CD14-positive monocyte (primary cell): ENCODE results near the gene FOXO4. TPM values are rescaled to one million over a fixed set of nuclear protein-coding genes. Genes with fewer than 3 reads are reported as not detected.
A peak's percentile ranks its signal among the peaks of the same experiment; 100 is the strongest.

ENCODE experiments used
- DNase-seq, 3 donors: peaks; one replicate each; pipeline ENCODE4 v3.0.0-alpha.2; 2011 to 2022
- H2AFZ ChIP-seq: 2 replicates; pipeline ENCODE4 v1.6.0; 2012; ENCODE audit warnings: mild to moderate bottlenecking, low read depth, low read length, inconsistent platforms; ENCODE audit not compliant: insufficient read depth, poor library complexity, severe bottlenecking
- H3K27ac ChIP-seq, 2 donors: 1 replicate in 1 of 2; 2 replicates in 1 of 2; pipeline ENCODE4 v1.5.1; 2012 to 2013; ENCODE audit warnings: low read length in 2 of 2, control low read depth in 1 of 2, inconsistent platforms in 1 of 2, low read depth in 1 of 2, mild to moderate bottlenecking in 1 of 2
- H3K27me3 ChIP-seq, 2 donors: one replicate each; pipeline versions ENCODE4 v1.6.0 to v1.6.1; 2011 to 2013; ENCODE audit warnings: low read length in 2 of 2; ENCODE audit not compliant: control insufficient read depth in 2 of 2, insufficient read depth in 2 of 2
- H3K36me3 ChIP-seq, 2 donors: replicated peaks in 1 of 2; 1 replicate in 1 of 2; 2 replicates in 1 of 2; pipeline versions ENCODE4 v1.5.1 to v1.6.1; 2012 to 2013; ENCODE audit warnings: low read length in 2 of 2, control low read depth in 1 of 2, inconsistent platforms in 1 of 2, mild to moderate bottlenecking in 1 of 2; ENCODE audit not compliant: insufficient read depth in 2 of 2, control insufficient read depth in 1 of 2
- H3K4me1 ChIP-seq, 2 donors: 1 replicate in 1 of 2; 2 replicates in 1 of 2; pipeline versions ENCODE4 v1.5.1 to v1.6.1; 2012 to 2013; ENCODE audit warnings: low read length in 2 of 2, control low read depth in 1 of 2, inconsistent platforms in 1 of 2, mild to moderate bottlenecking in 1 of 2, moderate library complexity in 1 of 2; ENCODE audit not compliant: insufficient read depth in 2 of 2, control insufficient read depth in 1 of 2
- H3K4me2 ChIP-seq: replicated peaks from 2 replicates; pipeline ENCODE3; 2012; ENCODE audit warnings: low read length, moderate library complexity, mild to moderate bottlenecking; ENCODE audit not compliant: poor library complexity, severe bottlenecking; ENCODE audit errors: extremely low read depth
- H3K4me3 ChIP-seq, 3 experiments: fragments of 200-600 bp in 1 of 3; sonication (generic) in 1 of 3; replicated peaks in 1 of 3; 1 replicate in 2 of 3; 2 replicates in 1 of 3; pipeline ENCODE4 v1.5.1; 2011 to 2013; ENCODE audit warnings: low read length in 3 of 3, mild to moderate bottlenecking in 3 of 3, control low read depth in 2 of 3, low read depth in 2 of 3, inconsistent platforms in 1 of 3, moderate library complexity in 1 of 3
- H3K79me2 ChIP-seq: 2 replicates; pipeline ENCODE4 v1.6.0; 2012; ENCODE audit warnings: mild to moderate bottlenecking, control low read depth, inconsistent platforms, low read length, moderate library complexity; ENCODE audit not compliant: insufficient read depth
- H3K9ac ChIP-seq: 2 replicates; pipeline ENCODE4 v1.6.0; 2017; ENCODE audit warnings: low read length, mild to moderate bottlenecking; ENCODE audit not compliant: insufficient read depth, poor library complexity, severe bottlenecking
- H3K9me3 ChIP-seq, 2 donors: replicated peaks in 1 of 2; 1 replicate in 1 of 2; 2 replicates in 1 of 2; pipeline versions ENCODE4 v1.5.1 to v1.6.1; 2012 to 2013; ENCODE audit warnings: low read length in 2 of 2, control low read depth in 1 of 2; ENCODE audit not compliant: control insufficient read depth in 1 of 2, insufficient read depth in 1 of 2
- H4K20me1 ChIP-seq: 2 replicates; pipeline ENCODE4 v1.6.0; 2012; ENCODE audit warnings: mild to moderate bottlenecking, low read length, control low read depth, moderate library complexity; ENCODE audit not compliant: insufficient read depth
- H3K27ac Mint-ChIP-seq, 7 donors: one replicate each; pipeline ENCODE4 v1.8.0; 2020; ENCODE audit warnings: mild to moderate bottlenecking in 7 of 7, mixed read lengths in 7 of 7, moderate library complexity in 6 of 7, inconsistent platforms in 2 of 7
- H3K27me3 Mint-ChIP-seq, 3 donors: one replicate each; pipeline ENCODE4 v1.8.0; 2021 to 2022; ENCODE audit warnings: low read depth in 3 of 3, mild to moderate bottlenecking in 3 of 3, mixed read lengths in 3 of 3, moderate library complexity in 3 of 3, inconsistent platforms in 1 of 3
- H3K36me3 Mint-ChIP-seq, 2 donors: one replicate each; pipeline ENCODE4 v1.8.0; 2020; ENCODE audit warnings: mixed read lengths in 2 of 2, inconsistent platforms in 1 of 2, mild to moderate bottlenecking in 1 of 2
- H3K4me1 Mint-ChIP-seq: one replicate; pipeline ENCODE4 v1.8.0; 2020; ENCODE audit warnings: mild to moderate bottlenecking, mixed read lengths
- H3K4me3 Mint-ChIP-seq, 2 donors: one replicate each; pipeline ENCODE4 v1.8.0; 2020; ENCODE audit warnings: mild to moderate bottlenecking in 2 of 2, mixed read lengths in 2 of 2, moderate library complexity in 1 of 2
- H3K9me3 Mint-ChIP-seq, 7 donors: one replicate each; pipeline ENCODE4 v1.8.0; 2020 to 2022; ENCODE audit warnings: mixed read lengths in 7 of 7, mild to moderate bottlenecking in 6 of 7, moderate library complexity in 6 of 7, inconsistent platforms in 2 of 7
- CTCF ChIP-seq: fragments of 200-600 bp; IDR thresholded peaks from one replicate; pipeline ENCODE4 v1.8.0; 2022; ENCODE audit warnings: antibody characterized with exemption, mild to moderate bottlenecking
- WGBS: methylation state at CpG from one replicate; pipeline ENCODE4 v1.1.5; 2013; ENCODE audit warnings: missing lambda C conversion rate; ENCODE audit not compliant: insufficient coverage; 5-methylcytosine and 5-hydroxymethylcytosine counted together
- intact Hi-C, 2 donors: fragments of 100-400 bp; cut with micrococcal nuclease; formaldehyde crosslinking; loops; one replicate each; pipeline versions ENCODE4 v1.15.0 to v1.15.1; 2023
- polyA plus RNA-seq, 3 donors: library from polyadenylated mRNA; depleted of rRNA in 1 of 3; unstranded in 2 of 3; stranded (reverse) in 1 of 3; fragments of 300-500 nt in 2 of 3; fragments of >200 nt in 1 of 3; fragmentation: Illumina TruSeq in 2 of 3; gene quantifications; 1 replicate in 2 of 3; 2 replicates in 1 of 3; pipeline ENCODE4 v1.2.3, GENCODE V29; 2012 to 2021

FOXO4 gene
- polyA plus RNA-seq, 3 donors, result 1.4 to 9.2 (median 1.5) TPM

- H3K4me3 Mint-ChIP-seq, result no peak overlapping the region
- no peak overlapping the region for H2AFZ ChIP-seq
- peaks cover 5 to 7% of the 10 kb centered on the region in 2 donors for H3K36me3 ChIP-seq
- DNase-seq, result no peak
- H3K79me2 ChIP-seq, result no peaks in the 10 kb centered on the region
- peaks cover 0 to 19% (median 3%) of the 10 kb centered on the region in 3 donors for H3K27me3 Mint-ChIP-seq
- H3K27me3 ChIP-seq, result no peaks in the 10 kb centered on the region
- H3K4me1 Mint-ChIP-seq, result peaks cover 36% of the 10 kb centered on the region
- peak overlapping the region; percentile 4 for H3K9ac ChIP-seq
- no peak overlapping the region for H3K27ac Mint-ChIP-seq
- TF ChIP-seq CTCF, result no peak
- peaks cover 0 to 6% (median 0%) of the 10 kb centered on the region in 7 donors for H3K9me3 Mint-ChIP-seq
- no peak overlapping the region for H3K4me3 ChIP-seq
- no peaks in the 10 kb centered on the region for H3K9me3 ChIP-seq
- H3K4me1 ChIP-seq, result peaks cover 38 to 44% of the 10 kb centered on the region in 2 donors
- H3K4me2 ChIP-seq, result no peak overlapping the region
- WGBS, result 83% methylated on average over 3 of the region's 5 CpGs
- no peak overlapping the region for H3K27ac ChIP-seq
- H4K20me1 ChIP-seq, result no peaks in the 10 kb centered on the region
- H3K36me3 Mint-ChIP-seq, result peaks cover 13 to 18% of the 10 kb centered on the region in 2 donors
- intact Hi-C loops, result loop anchor here (1.0 to 10.0 kb wide), 3 partner anchors 29 to 83 kb away; no protein-coding TSS in a partner anchor
Observed at GRCh38 chrX:71098951-71099506, 3.4 kb downstream of the FOXO4 start.

GRCh38 chrX:71099736-71100135, 4.1 kb downstream of the FOXO4 start:
- H3K9ac ChIP-seq, result no peak overlapping the region
- intact Hi-C loops, result loop anchor here (5.0 to 10.0 kb wide), 2 partner anchors 75 to 83 kb away; no protein-coding TSS in a partner anchor
- peak overlapping the region in 1 of 7 donors; percentile 62 for H3K27ac Mint-ChIP-seq
- H3K27me3 Mint-ChIP-seq, result peaks cover 0 to 19% (median 2%) of the 10 kb centered on the region in 3 donors
- peaks cover 13 to 18% of the 10 kb centered on the region in 2 donors for H3K36me3 Mint-ChIP-seq
- peaks cover 0 to 6% (median 0%) of the 10 kb centered on the region in 7 donors for H3K9me3 Mint-ChIP-seq
- no peak overlapping the region for H3K4me3 Mint-ChIP-seq
- peaks cover 43% of the 10 kb centered on the region for H3K4me1 Mint-ChIP-seq
- no peak overlapping the region for H3K27ac ChIP-seq
- H3K79me2 ChIP-seq, result no peaks in the 10 kb centered on the region
- no peak overlapping the region for H2AFZ ChIP-seq
- H3K4me1 ChIP-seq, result peaks cover 46 to 51% of the 10 kb centered on the region in 2 donors
- H4K20me1 ChIP-seq, result no peaks in the 10 kb centered on the region
- H3K4me3 ChIP-seq, result no peak overlapping the region
- H3K27me3 ChIP-seq, result no peaks in the 10 kb centered on the region
- 100% methylated on average over 2 of the region's 4 CpGs for WGBS
- no peaks in the 10 kb centered on the region for H3K9me3 ChIP-seq
- DNase-seq, result no peak
- no peak overlapping the region for H3K4me2 ChIP-seq
- no peak for TF ChIP-seq CTCF
- H3K36me3 ChIP-seq, result peaks cover 5 to 7% of the 10 kb centered on the region in 2 donors
